ENCODE measurements around the gene SMARCB1. TPM values are rescaled to one million over a fixed set of nuclear protein-coding genes. Genes with fewer than 3 reads are reported as not detected.

Gene SMARCB1
- total and polyA plus RNA-seq, 3 experiments from 2014 or later = 40.4 to 120 (median 113) TPM

DNA sequence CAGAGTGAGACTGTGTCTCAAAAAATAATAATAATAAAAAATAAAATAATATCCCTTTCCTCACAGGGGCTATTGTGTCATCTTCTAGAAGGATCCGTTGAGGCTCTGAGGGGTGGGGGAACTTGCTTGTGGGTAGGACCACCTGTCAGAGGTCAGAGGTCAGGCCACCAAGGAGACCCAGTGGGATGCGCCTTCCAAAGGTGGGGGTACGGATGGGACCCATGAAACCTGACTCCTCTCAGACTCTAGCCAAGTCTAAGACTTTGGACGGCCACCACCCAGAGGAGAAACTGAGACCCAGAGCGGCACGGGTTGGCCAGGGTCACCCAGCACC is 14.5 kb upstream of the SMARCB1 start:
- Histone ChIP-seq H3K36me3 (ENCODE audit: insufficient read depth, low read length) (no peaks in the 10 kb centered on the region), H3K27me3 (ENCODE audit: insufficient read depth, low read length, poor library complexity, severe bottlenecking) (no peaks in the 10 kb centered on the region), H3K9me3 (ENCODE audit: low read length) (no peaks in the 10 kb centered on the region), H3K27ac (ENCODE audit: low read depth, low read length) (no peak overlapping the region), H3K4me3 (ENCODE audit: low read length) (no peak overlapping the region), H3K4me1 (ENCODE audit: insufficient read depth, low read length) (peaks cover 13% of the 10 kb centered on the region)
- Mint-ChIP-seq H3K36me3 (no peaks in the 10 kb centered on the region), H3K4me1 (peaks cover 11 to 28% (median 12%) of the 10 kb centered on the region in 3 donors), H3K27me3 (no peaks in the 10 kb centered on the region), H3K27ac (peak overlapping the region in 1 of 8 donors; percentile 47), H3K9me3 (no peaks in the 10 kb centered on the region), H3K4me3 (peak overlapping the region; percentile 45 to 87 (median 72))
- no peak for DNase-seq
- ChIA-PET POLR2A (interaction anchor here (1.3 kb wide), 2 partner anchors 15 to 85 kb away, joined by 4 read pairs; partner anchors contain the start of genes SLC2A11 and SMARCB1), CTCF (interaction anchor here (2.9 kb wide), 1 partner anchor 85 kb away, joined by 10 read pairs; the partner anchor contains the start of gene SLC2A11)

DNA sequence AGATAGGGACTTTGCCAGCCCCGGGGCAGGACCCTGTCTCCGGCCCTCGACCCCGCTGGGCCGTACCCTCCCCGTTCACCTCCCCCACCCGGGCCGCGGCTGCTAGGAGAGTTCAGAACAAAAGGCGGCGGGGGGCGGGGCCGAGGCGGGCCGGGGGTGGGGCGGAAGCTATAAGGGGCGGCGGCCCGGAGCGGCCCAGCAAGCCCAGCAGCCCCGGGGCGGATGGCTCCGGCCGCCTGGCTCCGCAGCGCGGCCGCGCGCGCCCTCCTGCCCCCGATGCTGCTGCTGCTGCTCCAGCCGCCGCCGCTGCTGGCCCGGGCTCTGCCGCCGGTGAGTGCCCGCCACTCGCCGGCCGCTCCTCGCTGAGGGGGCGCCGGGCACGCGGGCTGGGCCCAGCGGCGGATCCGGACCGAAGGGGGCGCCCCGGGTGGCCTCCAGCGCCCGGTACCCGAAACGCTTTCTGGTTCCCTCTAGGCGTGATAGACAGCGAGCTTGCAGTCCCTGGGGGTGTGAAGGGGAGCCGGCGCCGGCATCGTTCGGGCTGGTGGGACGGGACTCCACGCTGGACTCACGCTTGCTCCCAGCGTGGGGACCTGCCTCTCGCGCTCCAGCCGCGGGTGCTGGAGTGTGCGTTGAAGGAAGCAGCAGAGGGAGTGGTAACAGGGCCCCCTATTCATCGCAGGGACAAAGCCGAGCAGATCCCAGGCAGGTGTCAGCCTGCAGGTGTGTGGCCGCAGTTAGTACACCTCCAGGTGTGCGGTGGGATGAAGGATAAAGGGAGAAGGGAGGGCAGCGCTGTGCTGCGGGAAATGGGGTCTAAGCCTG is 13.9 kb upstream of the SMARCB1 start, which contains the start of gene MMP11:
Gene MMP11 (plus strand): TSS at position 201 of the 825 bp plus-strand sequence. CDS start 22 bp downstream, at position 223.
- H3K4me3 Mint-ChIP-seq = peak within 1 kb of the TSS; percentile 45 to 87 (median 72)
- no peaks in the 10 kb centered on the region for H3K27me3 Mint-ChIP-seq
- ChIA-PET CTCF (interaction anchor here (2.9 kb wide), 1 partner anchor 85 kb away, joined by 10 read pairs; the partner anchor contains the start of gene SLC2A11), POLR2A (interaction anchor here (1.3 kb wide), 2 partner anchors 14 to 84 kb away, joined by 4 read pairs; partner anchors contain the start of genes SLC2A11 and SMARCB1)
- H3K4me1 ChIP-seq (ENCODE audit: insufficient read depth, low read length) = peaks cover 13% of the 10 kb centered on the region
- DNase-seq = peak in 4 of 5 donors; percentile 42 to 70 (median 48)
- H3K27ac ChIP-seq (ENCODE audit: low read depth, low read length) = no peak within 1 kb of the TSS
- peaks cover 11 to 27% (median 12%) of the 10 kb centered on the region in 3 donors for H3K4me1 Mint-ChIP-seq
- H3K9me3 ChIP-seq (ENCODE audit: low read length) = no peaks in the 10 kb centered on the region
- no peaks in the 10 kb centered on the region for H3K36me3 Mint-ChIP-seq
- H3K4me3 ChIP-seq (ENCODE audit: low read length) = no peak within 1 kb of the TSS
- no peaks in the 10 kb centered on the region for H3K27me3 ChIP-seq (ENCODE audit: insufficient read depth, low read length, poor library complexity, severe bottlenecking)
- H3K27ac Mint-ChIP-seq = peak within 1 kb of the TSS in 3 of 8 donors; percentile 1 to 47 (median 3)
- H3K9me3 Mint-ChIP-seq = no peaks in the 10 kb centered on the region
- H3K36me3 ChIP-seq (ENCODE audit: insufficient read depth, low read length) = no peaks in the 10 kb centered on the region

DNA sequence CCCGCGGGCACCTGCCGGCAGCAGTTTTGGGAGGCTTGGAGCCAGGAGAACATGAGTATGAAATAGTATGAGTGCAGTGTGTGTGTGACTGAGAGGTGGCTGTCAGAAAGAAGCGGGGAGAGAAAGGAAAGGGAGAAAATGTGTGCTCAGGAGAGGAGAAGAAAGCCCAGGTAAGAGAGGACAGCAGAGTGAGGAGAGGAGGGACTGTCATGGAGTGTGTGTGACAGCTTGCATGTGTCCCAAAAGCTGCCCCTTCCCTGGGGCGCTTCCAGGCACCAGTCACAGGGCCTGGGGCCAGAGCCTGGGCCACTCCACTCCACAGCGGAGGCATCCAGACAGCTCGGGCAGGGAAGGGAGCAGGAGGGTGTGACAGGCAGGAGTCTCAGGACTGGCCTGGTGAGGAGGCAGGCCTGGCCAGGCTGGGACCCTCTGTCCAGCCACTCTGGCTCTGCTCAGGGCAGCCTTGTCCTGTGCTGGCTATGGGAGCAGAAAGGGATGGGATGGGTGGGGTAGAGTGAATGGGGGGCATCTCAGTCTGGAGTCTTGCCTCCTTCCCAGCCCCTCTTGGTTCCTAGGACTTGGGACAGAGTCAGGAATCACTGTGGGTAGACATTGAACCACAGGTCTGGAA is 13.2 kb upstream of the SMARCB1 start:
- no peak for DNase-seq
- no peaks in the 10 kb centered on the region for H3K27me3 Mint-ChIP-seq
- CTCF ChIA-PET = interaction anchor here (1.4 kb wide), 2 partner anchors 12 to 76 kb away, joined by 3 to 4 read pairs; no protein-coding TSS in a partner anchor
- H3K27ac Mint-ChIP-seq = peak overlapping the region in 3 of 8 donors; percentile 1 to 9 (median 3)
- no peaks in the 10 kb centered on the region for H3K9me3 ChIP-seq (ENCODE audit: low read length)
- H3K36me3 Mint-ChIP-seq = no peaks in the 10 kb centered on the region
- H3K4me1 Mint-ChIP-seq = peaks cover 10 to 21% (median 11%) of the 10 kb centered on the region in 3 donors
- H3K9me3 Mint-ChIP-seq = no peaks in the 10 kb centered on the region
- POLR2A ChIA-PET = interaction anchor here (1.3 kb wide), 1 partner anchor 84 kb away, joined by 4 read pairs; the partner anchor contains the start of gene SLC2A11
- H3K27me3 ChIP-seq (ENCODE audit: insufficient read depth, low read length, poor library complexity, severe bottlenecking) = no peaks in the 10 kb centered on the region
- H3K4me3 ChIP-seq (ENCODE audit: low read length) = no peak overlapping the region
- H3K36me3 ChIP-seq (ENCODE audit: insufficient read depth, low read length) = no peaks in the 10 kb centered on the region
- H3K4me3 Mint-ChIP-seq = peak overlapping the region in 6 of 7 donors; percentile 18 to 72 (median 55)
- peaks cover 8% of the 10 kb centered on the region for H3K4me1 ChIP-seq (ENCODE audit: insufficient read depth, low read length)
- no peak overlapping the region for H3K27ac ChIP-seq (ENCODE audit: low read depth, low read length)

DNA sequence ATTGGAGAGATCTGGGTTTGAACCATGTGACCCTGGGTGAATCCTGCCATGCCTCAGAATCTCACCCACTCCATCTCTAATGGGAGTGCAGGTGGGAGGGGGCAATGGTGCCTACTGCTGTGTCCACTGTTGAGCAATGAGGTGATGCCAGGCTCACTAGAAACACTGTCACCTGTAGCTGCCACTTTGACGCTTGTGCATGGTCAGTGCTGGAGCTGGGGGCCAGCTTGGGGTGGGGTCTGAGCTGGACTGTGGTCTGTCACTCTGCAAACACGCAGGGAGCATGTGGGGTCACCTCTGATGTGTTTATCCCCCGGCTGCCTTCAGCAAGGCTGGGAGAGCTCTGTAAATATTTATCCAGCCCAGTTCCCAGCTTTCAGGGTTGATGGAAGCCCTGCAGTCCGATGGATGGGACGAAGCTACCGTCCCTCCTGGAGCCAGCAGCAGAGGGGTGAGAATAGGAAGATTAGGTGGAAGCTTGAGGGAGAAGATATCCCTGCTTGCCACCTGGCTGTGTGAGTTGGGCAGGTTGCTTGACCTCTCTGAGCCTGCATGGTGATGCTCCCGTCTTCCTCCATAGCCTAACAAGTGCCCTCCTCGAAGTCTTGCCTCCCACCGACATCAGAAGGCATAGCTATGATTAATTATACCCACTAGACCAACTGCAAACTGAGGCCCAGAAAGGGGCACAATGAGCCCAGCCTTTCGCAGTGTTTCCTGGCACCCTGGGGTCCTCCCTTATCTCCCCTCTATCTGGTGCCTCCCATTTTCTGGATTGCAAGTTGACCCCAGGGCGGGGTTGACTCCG is 12.4 kb upstream of the SMARCB1 start:
- H3K9me3 ChIP-seq (ENCODE audit: low read length) = no peaks in the 10 kb centered on the region
- no peak overlapping the region for H3K4me3 Mint-ChIP-seq
- peaks cover 8% of the 10 kb centered on the region for H3K4me1 ChIP-seq (ENCODE audit: insufficient read depth, low read length)
- CTCF ChIA-PET = interaction anchor here (1.4 to 1.5 kb wide), 3 partner anchors 11 to 120 kb away, joined by 3 to 5 read pairs (median 4); partner anchors contain the start of gene MIF
- H3K9me3 Mint-ChIP-seq = no peaks in the 10 kb centered on the region
- H3K4me1 Mint-ChIP-seq = peaks cover 10 to 21% (median 11%) of the 10 kb centered on the region in 3 donors
- POLR2A ChIA-PET = no interaction called here
- peak overlapping the region in 1 of 8 donors; percentile 42 for H3K27ac Mint-ChIP-seq
- no peaks in the 10 kb centered on the region for H3K27me3 Mint-ChIP-seq
- DNase-seq = no peak
- no peaks in the 10 kb centered on the region for H3K27me3 ChIP-seq (ENCODE audit: insufficient read depth, low read length, poor library complexity, severe bottlenecking)
- H3K36me3 Mint-ChIP-seq = no peaks in the 10 kb centered on the region
- no peak overlapping the region for H3K4me3 ChIP-seq (ENCODE audit: low read length)
- H3K36me3 ChIP-seq (ENCODE audit: insufficient read depth, low read length) = no peaks in the 10 kb centered on the region
- no peak overlapping the region for H3K27ac ChIP-seq (ENCODE audit: low read depth, low read length)

DNA sequence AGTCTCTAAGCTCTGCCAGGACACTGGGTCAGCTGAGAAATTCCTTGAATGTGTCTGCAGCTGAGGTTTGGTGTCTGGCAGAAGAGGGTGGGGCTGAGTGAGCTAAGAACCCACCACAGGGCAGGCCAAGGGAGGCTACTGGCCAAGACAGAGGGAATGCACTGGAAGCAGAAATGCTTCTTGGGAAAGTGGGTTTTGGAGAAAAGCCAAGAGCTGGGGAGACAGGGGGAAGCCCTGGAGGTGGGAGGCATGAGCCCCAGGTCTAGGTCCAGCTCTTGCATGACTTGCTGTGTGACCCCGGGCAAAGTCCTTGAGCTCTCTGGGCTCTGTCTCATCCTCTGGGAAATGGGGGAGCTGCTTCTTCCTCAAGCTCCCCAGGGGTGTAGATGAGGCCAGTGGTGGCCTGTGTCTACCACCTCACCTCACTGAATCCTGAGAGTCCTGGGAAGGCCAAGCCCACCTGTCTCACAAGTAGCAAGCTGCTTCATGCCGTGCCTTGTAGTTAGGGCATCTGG is 11.8 kb upstream of the SMARCB1 start:
- no peak overlapping the region for H3K27ac Mint-ChIP-seq
- H3K4me3 Mint-ChIP-seq = no peak overlapping the region
- POLR2A ChIA-PET = no interaction called here
- no peak for DNase-seq
- H3K4me1 Mint-ChIP-seq = peaks cover 10 to 18% (median 11%) of the 10 kb centered on the region in 3 donors
- no peaks in the 10 kb centered on the region for H3K27me3 ChIP-seq (ENCODE audit: insufficient read depth, low read length, poor library complexity, severe bottlenecking)
- H3K36me3 Mint-ChIP-seq = no peaks in the 10 kb centered on the region
- H3K4me3 ChIP-seq (ENCODE audit: low read length) = no peak overlapping the region
- H3K36me3 ChIP-seq (ENCODE audit: insufficient read depth, low read length) = no peaks in the 10 kb centered on the region
- CTCF ChIA-PET = interaction anchor here (1.0 to 1.5 kb wide), 4 partner anchors 11 to 119 kb away, joined by 3 to 5 read pairs (median 4); partner anchors contain the start of gene MIF
- H3K9me3 Mint-ChIP-seq = no peaks in the 10 kb centered on the region
- peaks cover 8% of the 10 kb centered on the region for H3K4me1 ChIP-seq (ENCODE audit: insufficient read depth, low read length)
- no peaks in the 10 kb centered on the region for H3K27me3 Mint-ChIP-seq
- H3K27ac ChIP-seq (ENCODE audit: low read depth, low read length) = no peak overlapping the region
- H3K9me3 ChIP-seq (ENCODE audit: low read length) = no peaks in the 10 kb centered on the region

DNA sequence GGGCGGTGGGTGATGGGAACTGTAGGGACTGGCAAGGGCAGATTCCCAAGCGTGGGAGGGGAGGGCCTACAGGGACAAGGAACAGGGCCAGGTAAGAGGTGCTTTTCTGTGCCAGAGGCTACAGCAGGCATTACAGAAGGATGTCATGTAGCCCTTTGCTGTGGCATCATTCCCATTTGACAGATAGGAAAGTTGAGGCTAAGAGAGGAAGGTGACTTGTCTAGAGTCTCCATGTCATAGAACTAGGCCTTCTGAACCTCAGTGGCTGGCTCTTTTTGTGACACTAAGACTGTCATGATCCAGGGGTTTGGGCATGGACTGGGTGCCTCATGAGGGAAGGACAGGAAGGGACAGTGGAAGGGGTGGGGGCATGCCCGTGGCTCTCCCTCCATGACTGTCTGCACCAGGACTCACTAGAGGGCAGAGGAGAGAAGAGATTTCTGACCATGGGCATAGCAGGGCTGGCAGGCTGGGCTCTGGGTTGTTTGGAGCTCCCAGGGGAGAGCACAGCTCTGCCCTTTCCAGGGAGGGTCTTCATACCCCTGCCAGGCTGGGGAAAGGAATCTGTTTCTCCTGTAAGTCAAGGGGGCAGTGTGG is 10.9 kb upstream of the SMARCB1 start:
- H3K27me3 ChIP-seq (ENCODE audit: insufficient read depth, low read length, poor library complexity, severe bottlenecking) = no peaks in the 10 kb centered on the region
- Mint-ChIP-seq H3K27me3 (no peaks in the 10 kb centered on the region), H3K27ac (peak overlapping the region in 1 of 8 donors; percentile 18), H3K36me3 (no peaks in the 10 kb centered on the region), H3K4me3 (peak overlapping the region in 1 of 7 donors; percentile 51), H3K4me1 (peaks cover 9 to 17% (median 10%) of the 10 kb centered on the region in 3 donors), H3K9me3 (no peaks in the 10 kb centered on the region)
- H3K27ac ChIP-seq (ENCODE audit: low read depth, low read length) = no peak overlapping the region
- no peaks in the 10 kb centered on the region for H3K9me3 ChIP-seq (ENCODE audit: low read length)
- ChIA-PET POLR2A (no interaction called here), CTCF (interaction anchor here (1.0 to 1.5 kb wide), 3 partner anchors 13 to 118 kb away, joined by 3 to 5 read pairs (median 5); partner anchors contain the start of gene MIF)
- no peaks in the 10 kb centered on the region for H3K36me3 ChIP-seq (ENCODE audit: insufficient read depth, low read length)
- no peak for DNase-seq
- H3K4me3 ChIP-seq (ENCODE audit: low read length) = no peak overlapping the region
- peaks cover 8% of the 10 kb centered on the region for H3K4me1 ChIP-seq (ENCODE audit: insufficient read depth, low read length)

All from CD8-positive, alpha-beta memory T cell (primary cell).